H9 (cell line): ENCODE results near the gene FBXO48. TPM values are rescaled to one million over a fixed set of nuclear protein-coding genes. Genes with fewer than 3 reads are reported as not detected.

Experiments used
- DNase-seq: peaks from one replicate; pipeline ENCODE4 v3.0.0-alpha.2; 2017
- H2AFZ ChIP-seq: one replicate; pipeline ENCODE4 v1.6.1; 2013; ENCODE audit warnings: mild to moderate bottlenecking, low read length, control low read depth, moderate library complexity
- H2AK5ac ChIP-seq: 2 replicates; pipeline ENCODE4 v1.6.1; 2013; ENCODE audit warnings: low read length, control low read depth, mixed read lengths; ENCODE audit not compliant: insufficient read length
- H2BK120ac ChIP-seq: one replicate; pipeline ENCODE4 v1.6.1; 2013; ENCODE audit warnings: low read depth, mild to moderate bottlenecking, low read length, control low read depth, inconsistent platforms; ENCODE audit not compliant: poor library complexity, severe bottlenecking
- H2BK12ac ChIP-seq: 2 replicates; pipeline ENCODE4 v1.6.1; 2013; ENCODE audit warnings: low read length, control low read depth, mixed read lengths, low read depth; ENCODE audit not compliant: insufficient read length
- H2BK15ac ChIP-seq: 2 replicates; pipeline ENCODE4 v1.6.1; 2013; ENCODE audit warnings: low read depth, low read length, control low read depth
- H2BK20ac ChIP-seq: one replicate; pipeline ENCODE4 v1.6.1; 2013; ENCODE audit warnings: low read depth, mild to moderate bottlenecking, low read length, control low read depth, inconsistent platforms; ENCODE audit not compliant: poor library complexity, severe bottlenecking
- H2BK5ac ChIP-seq: 2 replicates; pipeline ENCODE4 v1.6.1; 2013; ENCODE audit warnings: low read length, control low read depth, mixed read lengths; ENCODE audit not compliant: insufficient read length
- H3K14ac ChIP-seq: 2 replicates; pipeline ENCODE4 v1.6.1; 2013; ENCODE audit warnings: low read length, control low read depth; ENCODE audit not compliant: insufficient read depth
- H3K18ac ChIP-seq: 2 replicates; pipeline ENCODE4 v1.6.1; 2013; ENCODE audit warnings: low read depth, mild to moderate bottlenecking, mixed read lengths, low read length, control low read depth; ENCODE audit not compliant: insufficient read length
- H3K23ac ChIP-seq: 2 replicates; pipeline ENCODE4 v1.6.1; 2013; ENCODE audit warnings: low read length, control low read depth, mixed read lengths, low read depth; ENCODE audit not compliant: insufficient read length
- H3K23me2 ChIP-seq: 2 replicates; pipeline ENCODE4 v1.6.1; 2013; ENCODE audit warnings: low read depth, mild to moderate bottlenecking, mixed read lengths, low read length, control low read depth; ENCODE audit not compliant: insufficient read length, poor library complexity, severe bottlenecking
- H3K27ac ChIP-seq: 2 replicates; pipeline ENCODE4 v1.5.1; 2013; ENCODE audit warnings: low read length, control low read depth, mixed read lengths, low read depth; ENCODE audit not compliant: insufficient read length
- H3K27me3 ChIP-seq: 2 replicates; pipeline ENCODE4 v1.6.1; 2013; ENCODE audit warnings: low read length, control low read depth, inconsistent platforms; ENCODE audit not compliant: insufficient read depth
- H3K4ac ChIP-seq: 2 replicates; pipeline ENCODE4 v1.6.1; 2013; ENCODE audit warnings: low read depth, mild to moderate bottlenecking, control low read depth, inconsistent platforms, low read length, moderate library complexity
- H3K4me1 ChIP-seq: 2 replicates; pipeline ENCODE4 v1.6.1; 2013; ENCODE audit warnings: low read length, control low read depth, inconsistent platforms; ENCODE audit not compliant: insufficient read depth
- H3K4me2 ChIP-seq: 2 replicates; pipeline ENCODE4 v1.6.1; 2013; ENCODE audit warnings: low read length, control low read depth, mixed read lengths; ENCODE audit not compliant: insufficient read length, insufficient read depth
- H3K56ac ChIP-seq: 2 replicates; pipeline ENCODE4 v1.6.1; 2013; ENCODE audit warnings: low read depth, mild to moderate bottlenecking, mixed read lengths, low read length, control low read depth; ENCODE audit not compliant: insufficient read length
- H3K79me1 ChIP-seq: 2 replicates; pipeline ENCODE4 v1.6.1; 2013; ENCODE audit warnings: low read depth, mild to moderate bottlenecking, moderate library complexity, low read length, control low read depth, inconsistent platforms; ENCODE audit not compliant: insufficient read depth, poor library complexity, severe bottlenecking
- H3K79me2 ChIP-seq: 2 replicates; pipeline ENCODE4 v1.6.1; 2013; ENCODE audit warnings: low read length, control low read depth, inconsistent platforms; ENCODE audit not compliant: insufficient read depth
- H3K9ac ChIP-seq: 2 replicates; pipeline ENCODE4 v1.6.1; 2013; ENCODE audit warnings: low read length, control low read depth, mixed read lengths; ENCODE audit not compliant: insufficient read length; ENCODE audit errors: extremely low read depth
- H3K9me3 ChIP-seq: one replicate; pipeline ENCODE4 v1.6.1; 2013; ENCODE audit warnings: low read depth, low read length, inconsistent platforms; ENCODE audit not compliant: control insufficient read depth
- H3T11ph ChIP-seq: one replicate; pipeline ENCODE4 v1.6.1; 2013; ENCODE audit warnings: mild to moderate bottlenecking, low read length, control low read depth, inconsistent platforms
- H4K20me1 ChIP-seq: one replicate; pipeline ENCODE4 v1.6.1; 2013; ENCODE audit not compliant: control insufficient read depth, insufficient read length, insufficient read depth
- H4K5ac ChIP-seq: 2 replicates; pipeline ENCODE4 v1.6.1; 2013; ENCODE audit warnings: low read depth, mild to moderate bottlenecking, mixed read lengths, low read length, control low read depth; ENCODE audit not compliant: insufficient read length
- H4K8ac ChIP-seq: replicated peaks from 2 replicates; pipeline ENCODE4 v1.6.1; 2013; ENCODE audit warnings: low read length, control low read depth, mixed read lengths, low read depth; ENCODE audit not compliant: insufficient read length
- H4K91ac ChIP-seq: 2 replicates; pipeline ENCODE4 v1.6.1; 2013; ENCODE audit warnings: low read depth, mild to moderate bottlenecking, moderate library complexity, mixed read lengths, low read length, control low read depth; ENCODE audit not compliant: insufficient read length
- H3K27ac Mint-ChIP-seq, 3 experiments: 2 replicates in 2 of 3; 3 replicates in 1 of 3; pipeline ENCODE4 v1.8.0; 2020 to 2021; ENCODE audit warnings: mixed read lengths in 3 of 3, mild to moderate bottlenecking in 1 of 3, moderate library complexity in 1 of 3
- H3K27me3 Mint-ChIP-seq: 2 replicates; pipeline ENCODE4 v1.8.0; 2021; ENCODE audit warnings: low read depth, mild to moderate bottlenecking, moderate library complexity, mixed read lengths
- H3K36me3 Mint-ChIP-seq, 3 experiments: 2 replicates in 2 of 3; 3 replicates in 1 of 3; pipeline ENCODE4 v1.8.0; 2020 to 2021; ENCODE audit warnings: low read depth in 3 of 3, mixed read lengths in 3 of 3; ENCODE audit not compliant: insufficient read depth in 1 of 3
- H3K4me1 Mint-ChIP-seq, 2 experiments: 2 replicates each; pipeline ENCODE4 v1.8.0; 2020; ENCODE audit warnings: mixed read lengths in 2 of 2
- H3K4me3 Mint-ChIP-seq, 2 experiments: 2 replicates in 1 of 2; 3 replicates in 1 of 2; pipeline ENCODE4 v1.8.0; 2020 to 2021; ENCODE audit warnings: mild to moderate bottlenecking in 2 of 2, mixed read lengths in 2 of 2, moderate library complexity in 1 of 2
- H3K9me3 Mint-ChIP-seq, 2 experiments: 2 replicates in 1 of 2; 3 replicates in 1 of 2; pipeline ENCODE4 v1.8.0; 2020; ENCODE audit warnings: mild to moderate bottlenecking in 2 of 2, mixed read lengths in 2 of 2, moderate library complexity in 1 of 2
- CTCF ChIP-seq: fragments of 200-600 bp; sonication (generic); conservative IDR thresholded peaks from 3 replicates; pipeline ENCODE4 v1.8.0; 2021; ENCODE audit warnings: antibody characterized with exemption, mild to moderate bottlenecking
- WGBS: extraction: QIAGEN DNeasy Blood & Tissue Kit; methylation state at CpG from one replicate; pipeline ENCODE4 v1.1.7; 2013; ENCODE audit warnings: missing lambda C conversion rate, low lambda C conversion rate, mixed read lengths; ENCODE audit not compliant: insufficient read length; ENCODE audit errors: extremely low coverage; 5-methylcytosine and 5-hydroxymethylcytosine counted together
- total RNA-seq: library from RNA; stranded (reverse); gene quantifications from 2 replicates; pipeline ENCODE4 v1.2.1, GENCODE V29; 2021

FBXO48 gene
- total RNA-seq, 1 experiment from 2014 or later: 1.4 TPM

GRCh38 chr2:68478688-68479087, 11.6 kb upstream of the FBXO48 start:
- Mint-ChIP-seq H3K27me3 (no peaks in the 10 kb centered on the region; the same call in 1 of the 2 replicates), H3K4me1 (peaks cover 8 to 12% of the 10 kb centered on the region in 2 experiments), H3K36me3 (no peaks in the 10 kb centered on the region), H3K4me3 (no peak overlapping the region), H3K27ac (no peak overlapping the region; a peak in 1 of 7 replicates), H3K9me3 (no peaks in the 10 kb centered on the region)
- Histone ChIP-seq H3K27ac (no peak overlapping the region), H2BK5ac (no peak overlapping the region), H4K91ac (no peak overlapping the region), H3K56ac (no peak overlapping the region), H3K18ac (no peak overlapping the region), H2BK120ac (no peak overlapping the region), H3K4me2 (no peak overlapping the region), H4K20me1 (peaks cover 3% of the 10 kb centered on the region), H3K4ac (no peak overlapping the region), H4K8ac (no peak overlapping the region), H3K79me1 (no peaks in the 10 kb centered on the region), H3K4me1 (no peaks in the 10 kb centered on the region; the same call in 1 of the 2 replicates), H3K23ac (no peak overlapping the region), H3K23me2 (no peaks in the 10 kb centered on the region), H3K27me3 (no peaks in the 10 kb centered on the region), H3K79me2 (no peaks in the 10 kb centered on the region), H3K9ac (no peak overlapping the region), H3K9me3 (no peaks in the 10 kb centered on the region), H3T11ph (no peak overlapping the region), H4K5ac (no peak overlapping the region), H2AK5ac (no peak overlapping the region), H2BK20ac (no peak overlapping the region), H3K14ac (no peak overlapping the region), H2BK12ac (no peak overlapping the region), H2BK15ac (no peak overlapping the region), H2AFZ (no peak overlapping the region)
- TF ChIP-seq CTCF: no peak
- WGBS: no CpG with 5 or more reads among the region's 1 CpG
- DNase-seq: no peak
